ENCODE results near the gene SOD3.

Gene SOD3

DNA sequence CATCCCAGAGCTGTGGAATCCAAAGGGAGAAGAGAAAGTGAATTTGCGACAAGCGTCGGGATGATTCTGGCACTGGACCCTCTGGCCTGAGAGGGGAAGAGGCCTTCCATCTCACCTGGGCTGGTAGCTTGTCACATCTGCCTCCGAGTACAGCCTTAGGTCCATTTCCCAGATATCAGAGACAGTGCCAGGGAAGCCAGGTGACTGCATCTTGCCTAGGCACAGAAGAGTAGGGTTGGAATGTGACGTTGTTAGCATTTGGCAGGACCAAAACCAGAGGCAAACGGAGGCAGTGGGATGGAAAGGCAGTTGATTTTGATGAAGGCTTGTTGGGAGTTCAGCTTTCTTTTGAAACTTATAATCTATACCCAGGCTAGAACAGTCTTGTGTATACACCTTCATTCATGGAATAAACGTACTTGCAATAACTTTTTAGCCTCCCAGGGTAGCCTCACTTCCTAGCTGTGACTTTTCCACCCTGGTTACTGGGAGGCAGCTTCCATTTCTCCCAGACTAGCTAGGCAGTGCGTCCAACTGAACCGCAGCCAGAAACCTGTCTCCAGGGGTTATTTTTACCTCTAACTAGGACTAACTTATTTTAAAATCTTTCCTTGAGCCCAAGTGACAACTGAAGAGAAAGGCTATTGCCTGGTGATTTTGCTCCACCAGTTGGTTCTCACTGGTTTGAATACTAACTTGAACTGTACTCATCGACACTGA lies 5.9 kb downstream of the SOD3 start:
- TF ChIP-seq, protein P1, sequence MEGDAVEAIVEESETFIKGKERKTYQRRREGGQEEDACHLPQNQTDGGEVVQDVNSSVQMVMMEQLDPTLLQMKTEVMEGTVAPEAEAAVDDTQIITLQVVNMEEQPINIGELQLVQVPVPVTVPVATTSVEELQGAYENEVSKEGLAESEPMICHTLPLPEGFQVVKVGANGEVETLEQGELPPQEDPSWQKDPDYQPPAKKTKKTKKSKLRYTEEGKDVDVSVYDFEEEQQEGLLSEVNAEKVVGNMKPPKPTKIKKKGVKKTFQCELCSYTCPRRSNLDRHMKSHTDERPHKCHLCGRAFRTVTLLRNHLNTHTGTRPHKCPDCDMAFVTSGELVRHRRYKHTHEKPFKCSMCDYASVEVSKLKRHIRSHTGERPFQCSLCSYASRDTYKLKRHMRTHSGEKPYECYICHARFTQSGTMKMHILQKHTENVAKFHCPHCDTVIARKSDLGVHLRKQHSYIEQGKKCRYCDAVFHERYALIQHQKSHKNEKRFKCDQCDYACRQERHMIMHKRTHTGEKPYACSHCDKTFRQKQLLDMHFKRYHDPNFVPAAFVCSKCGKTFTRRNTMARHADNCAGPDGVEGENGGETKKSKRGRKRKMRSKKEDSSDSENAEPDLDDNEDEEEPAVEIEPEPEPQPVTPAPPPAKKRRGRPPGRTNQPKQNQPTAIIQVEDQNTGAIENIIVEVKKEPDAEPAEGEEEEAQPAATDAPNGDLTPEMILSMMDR (IDR thresholded peaks at IDR 0.05; ENCODE audit: control insufficient read depth, extremely low read depth, insufficient read depth), result no peak

DNA sequence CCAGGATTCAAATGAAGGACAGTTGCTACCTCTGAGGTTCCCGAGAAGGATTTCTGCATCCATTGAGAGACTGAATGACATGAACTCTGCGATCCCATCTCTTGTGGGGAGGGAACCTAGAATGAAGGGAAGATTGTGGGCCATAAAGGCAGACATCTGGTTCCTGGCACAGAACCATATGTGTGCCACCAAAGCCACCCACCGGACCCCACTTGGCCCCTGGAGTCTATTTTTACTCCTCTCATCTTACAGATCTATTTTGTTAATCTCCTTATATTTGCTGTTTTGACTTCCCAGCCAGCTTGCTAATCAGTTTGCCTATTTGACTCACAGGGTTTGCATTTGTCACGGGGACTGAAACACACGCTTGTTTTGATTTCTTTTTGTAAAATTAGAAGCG lies 7.3 kb downstream of the SOD3 start:
- no peak for DNase-seq (ENCODE audit: low read depth)
- TF ChIP-seq, protein P1 (IDR thresholded peaks at IDR 0.05; ENCODE audit: control insufficient read depth, extremely low read depth, insufficient read depth), result no peak
- no peak overlapping the region for H3K4me3 ChIP-seq (ENCODE audit: low read depth, low read length)

More for the DNA sequence above, 5.9 kb downstream of the SOD3 start:
- no peak for DNase-seq (ENCODE audit: low read depth)
- H3K4me3 ChIP-seq (ENCODE audit: low read depth, low read length), result no peak overlapping the region

DNA sequence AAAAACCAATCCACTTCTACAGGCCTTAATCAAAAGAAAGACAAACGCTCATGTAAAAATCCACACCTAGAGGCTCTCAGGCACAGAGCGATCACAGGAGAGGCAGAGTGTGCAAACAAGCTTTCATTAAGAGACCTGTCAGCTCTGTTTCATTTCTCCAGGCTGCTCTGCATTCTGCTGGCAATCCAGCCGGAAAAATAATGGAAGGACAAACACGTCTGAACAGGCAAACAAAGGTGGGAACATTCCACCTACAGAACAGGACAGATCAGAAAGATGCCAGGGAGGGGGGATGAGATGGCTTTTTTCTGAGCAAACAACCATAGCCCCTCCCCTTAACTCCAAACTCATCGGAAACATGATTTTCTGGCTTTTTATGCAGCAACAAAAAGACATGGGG lies 9.7 kb downstream of the SOD3 start:
- peak; percentile 91 for DNase-seq (ENCODE audit: low read depth)
- TF ChIP-seq, protein P1 (IDR thresholded peaks at IDR 0.05; ENCODE audit: control insufficient read depth, extremely low read depth, insufficient read depth), result no peak
- H3K4me3 ChIP-seq (ENCODE audit: low read depth, low read length), result no peak overlapping the region

DNA sequence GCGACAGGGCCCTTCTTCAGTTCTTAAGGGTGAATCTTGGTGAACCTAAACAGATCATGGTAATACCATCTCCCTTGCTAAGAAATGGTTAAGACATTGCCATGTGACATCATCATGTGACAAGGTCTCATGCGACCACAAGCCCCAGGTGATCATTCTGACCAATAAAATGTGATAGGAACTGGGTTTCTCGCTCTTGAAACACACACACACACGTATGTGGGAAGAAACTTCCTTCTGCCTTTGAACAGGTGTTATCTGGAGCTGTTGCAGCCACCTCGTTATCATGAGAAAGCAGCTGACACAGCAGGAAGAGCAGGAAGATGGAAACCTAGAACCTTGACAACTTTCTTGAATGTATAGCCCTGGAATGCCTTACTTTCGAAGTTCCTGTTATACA lies 10.2 kb downstream of the SOD3 start:
- TF ChIP-seq, protein P1 (IDR thresholded peaks at IDR 0.05; ENCODE audit: control insufficient read depth, extremely low read depth, insufficient read depth), result no peak
- peak; percentile 39 for DNase-seq (ENCODE audit: low read depth)
- H3K4me3 ChIP-seq (ENCODE audit: low read depth, low read length), result no peak overlapping the region

DNA sequence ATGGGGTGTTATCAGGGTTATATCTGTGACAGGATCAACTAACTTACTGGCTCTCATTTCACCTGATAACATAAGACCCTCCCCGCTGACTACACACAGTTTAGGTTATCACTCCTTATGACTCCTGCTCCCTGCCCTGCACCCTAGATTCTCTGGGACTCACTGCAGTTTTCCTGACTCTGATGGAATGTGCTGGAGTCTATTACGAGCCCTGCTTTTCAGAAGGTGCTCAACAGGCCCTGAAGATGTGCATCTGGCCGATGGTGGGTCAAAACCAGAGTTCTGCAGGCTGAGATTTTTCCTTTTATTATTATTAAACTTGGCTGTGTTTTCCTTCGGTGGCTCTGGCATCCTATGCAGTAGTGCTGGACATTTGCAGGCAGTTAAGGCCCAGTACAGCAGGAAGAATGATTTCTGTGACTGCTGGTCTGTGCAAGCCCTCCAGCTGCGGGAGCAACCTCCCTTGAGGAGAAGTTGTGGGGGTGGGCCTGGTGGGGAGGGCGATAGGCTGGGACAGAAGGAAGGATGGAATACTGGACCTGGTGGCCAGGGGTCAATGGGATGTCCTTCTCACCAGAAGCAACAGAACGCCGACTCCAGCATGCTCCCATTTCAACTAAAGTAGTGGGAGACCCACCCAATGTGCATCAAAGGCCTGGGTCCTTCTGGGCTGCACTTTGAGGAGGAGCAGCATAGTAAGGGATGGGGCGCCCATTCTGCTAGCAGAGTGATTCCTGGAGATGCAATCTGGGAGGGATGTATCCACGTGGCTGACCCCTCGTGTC lies 11.0 kb downstream of the SOD3 start:
- no peak for DNase-seq (ENCODE audit: low read depth)
- TF ChIP-seq, protein P1 (IDR thresholded peaks at IDR 0.05; ENCODE audit: control insufficient read depth, extremely low read depth, insufficient read depth), result no peak
- no peak overlapping the region for H3K4me3 ChIP-seq (ENCODE audit: low read depth, low read length)

DNA sequence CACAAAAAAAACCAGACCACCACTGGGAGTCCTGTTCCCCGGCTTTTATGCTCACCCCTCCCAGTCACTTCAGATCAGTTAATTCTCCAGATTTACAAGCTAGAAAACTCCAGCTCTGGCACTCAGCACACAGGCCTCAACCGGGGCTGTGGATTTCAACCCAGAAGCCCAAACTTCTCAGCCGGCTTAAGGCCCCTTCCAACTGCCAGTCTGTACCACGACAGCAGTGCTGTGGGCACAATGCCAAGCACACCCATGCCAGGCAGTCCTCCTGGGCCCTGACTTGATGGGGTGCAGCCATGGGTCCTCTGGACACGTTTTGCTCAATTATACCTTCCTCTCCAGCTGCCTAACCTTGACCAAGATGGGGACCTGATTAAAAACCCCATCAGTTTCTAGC lies 12.2 kb downstream of the SOD3 start:
- H3K4me3 ChIP-seq (ENCODE audit: low read depth, low read length), result no peak overlapping the region
- TF ChIP-seq, protein P1 (IDR thresholded peaks at IDR 0.05; ENCODE audit: control insufficient read depth, extremely low read depth, insufficient read depth), result no peak
- DNase-seq (ENCODE audit: low read depth), result no peak

Measured in LNCaP clone FGC (cell line).